Activated CD8-positive, alpha-beta memory T cell treated with anti-CD3 and anti-CD28 coated beads for 4 hours (primary cell): ENCODE results near the gene NR2F1-AS1.

Experiments
- DNase-seq, 2 donors: peaks; one replicate each; pipeline ENCODE4 v3.0.0-alpha.2; 2020; ENCODE audit warnings: low read depth in 2 of 2

Gene NR2F1-AS1

GRCh38 chr5:93603078-93603792 is 22.2 kb upstream of the NR2F1-AS1 start:
- no peak for DNase-seq

- DNase-seq, result no peak
These were observed 21.4 kb upstream of the NR2F1-AS1 start for GRCh38 chr5:93602241-93603077.

GRCh38 chr5:93601802-93602155 is 20.8 kb upstream of the NR2F1-AS1 start:
- DNase-seq, result no peak

- no peak for DNase-seq
These were observed 20.2 kb upstream of the NR2F1-AS1 start for GRCh38 chr5:93601071-93601801.

GRCh38 chr5:93600409-93601070 is 19.5 kb upstream of the NR2F1-AS1 start:
- no peak for DNase-seq

- DNase-seq, result no peak
These were observed 18.5 kb upstream of the NR2F1-AS1 start for GRCh38 chr5:93599399-93600120.

- DNase-seq, result no peak
These were observed 18.0 kb upstream of the NR2F1-AS1 start for GRCh38 chr5:93599001-93599379.

GRCh38 chr5:93598091-93599000 is 17.3 kb upstream of the NR2F1-AS1 start:
- no peak for DNase-seq

- no peak for DNase-seq
These were observed 15.9 kb upstream of the NR2F1-AS1 start for GRCh38 chr5:93596676-93597490.

GRCh38 chr5:93596310-93596675 is 15.3 kb upstream of the NR2F1-AS1 start:
- DNase-seq, result no peak

- DNase-seq, result no peak
These were observed 14.6 kb upstream of the NR2F1-AS1 start for GRCh38 chr5:93595420-93596147.

- no peak for DNase-seq
These were observed 13.8 kb upstream of the NR2F1-AS1 start for GRCh38 chr5:93594591-93595419.

- no peak for DNase-seq
These were observed 12.6 kb upstream of the NR2F1-AS1 start for GRCh38 chr5:93593476-93594131.

- no peak for DNase-seq
These were observed 11.9 kb upstream of the NR2F1-AS1 start for GRCh38 chr5:93592883-93593282.

GRCh38 chr5:93591323-93591945 is 10.4 kb upstream of the NR2F1-AS1 start:
- no peak for DNase-seq

- no peak for DNase-seq
These were observed 9.5 kb upstream of the NR2F1-AS1 start for GRCh38 chr5:93590493-93590892.

GRCh38 chr5:93589829-93590215 is 8.8 kb upstream of the NR2F1-AS1 start:
- no peak for DNase-seq
